Mammary epithelial cell (primary cell): Measurements from ENCODE around the gene SUPT20HL1.

ENCODE experiments used
- CTCF ChIP-seq, 2 donors: IDR thresholded peaks in 1 of 2; conservative IDR thresholded peaks in 1 of 2; 2 replicates each; pipeline ENCODE4 v1.5.1; 2011 to 2012; ENCODE audit warnings: inconsistent platforms in 2 of 2, low read length in 2 of 2, mild to moderate bottlenecking in 2 of 2, control low read depth in 1 of 2, low read depth in 1 of 2; ENCODE audit not compliant: insufficient read depth in 1 of 2; ENCODE audit errors: extremely low read depth in 1 of 2
- EZH2 ChIP-seq: IDR thresholded peaks from 2 replicates; pipeline ENCODE4 v1.6.1; 2012; ENCODE audit warnings: low read length, inconsistent platforms, borderline replicate concordance

GRCh38 chrX:24360272-24360671 lies at the start of gene SUPT20HL1:
- TF ChIP-seq CTCF (conservative IDR thresholded peaks at IDR 0.05 in 1 of 2, IDR thresholded peaks at IDR 0.05 in 1 of 2; ENCODE audit: extremely low read depth in 1 of 2, insufficient read depth in 1 of 2, low read depth in 1 of 2, low read length in 2 of 2) (no peak), EZH2 (no peak)
